SK-N-SH (cell line): Measurements from ENCODE around the gene TBXAS1. TPM values are rescaled to one million over a fixed set of nuclear protein-coding genes. Genes with fewer than 3 reads are reported as not detected.
"Not testable (repeated sequence)": the region's sequence is repeated elsewhere in the genome, so short reads cannot be mapped to it uniquely, and the experiment has no call there.

Experiments
- CTCF ChIA-PET: fragments of 300-600, 350-600 bp; formaldehyde crosslinking; extraction: SDS; loops from one replicate; lab custom pipeline; 2021; lab: Yijun Ruan, JAX
- POLR2A ChIA-PET: fragments of 350-600 bp; sonication (Branson Sonifier 250); formaldehyde crosslinking; extraction: SDS; loops from one replicate; lab custom pipeline; 2020; ENCODE audit warnings: antibody characterized with exemption, inconsistent platforms; lab: Yijun Ruan, JAX
- DNase-seq: peaks from one replicate; pipeline ENCODE4 v3.0.0; 2012
- H2AFZ ChIP-seq: fragments of 200-600 bp; sonication (generic); 2 replicates; pipeline ENCODE4 v1.8.1; 2016; ENCODE audit warnings: antibody characterized with exemption, mild to moderate bottlenecking, low read depth
- H3F3A ChIP-seq: fragments of 200-600 bp; sonication (generic); replicated peaks from 2 replicates; pipeline ENCODE3; 2016; ENCODE audit warnings: antibody characterized with exemption, mild to moderate bottlenecking; ENCODE audit not compliant: insufficient read depth
- H3K27ac ChIP-seq, 2 experiments: fragments of 200-500 bp in 1 of 2; fragments of 200-600 bp in 1 of 2; sonication (Bioruptor generic) in 1 of 2; sonication (generic), shearing (Covaris generic) in 1 of 2; 2 replicates each; pipeline versions ENCODE4 v1.5.1 to v1.6.1; 2014 to 2016; ENCODE audit warnings: low read depth in 2 of 2, inconsistent platforms in 1 of 2, low read length in 1 of 2, mild to moderate bottlenecking in 1 of 2, mixed read lengths in 1 of 2
- H3K27me3 ChIP-seq: fragments of 200-600 bp; sonication (generic), shearing (Covaris generic); 2 replicates; pipeline ENCODE4 v1.6.1; 2016; ENCODE audit warnings: mixed run types; ENCODE audit not compliant: insufficient read depth
- H3K36me3 ChIP-seq, 2 experiments: fragments of 200-500 bp in 1 of 2; fragments of 200-600 bp in 1 of 2; sonication (Bioruptor generic) in 1 of 2; sonication (generic) in 1 of 2; replicated peaks in 1 of 2; 2 replicates each; pipeline versions ENCODE3 to v1.5.1; 2014 to 2016; ENCODE audit warnings: low read length in 1 of 2, mild to moderate bottlenecking in 1 of 2; ENCODE audit not compliant: insufficient read depth in 2 of 2, control insufficient read depth in 1 of 2
- H3K4me1 ChIP-seq, 2 experiments: fragments of 200-500 bp in 1 of 2; fragments of 200-600 bp in 1 of 2; sonication (Bioruptor generic) in 1 of 2; sonication (generic), shearing (Covaris generic) in 1 of 2; 2 replicates each; pipeline versions ENCODE4 v1.5.1 to v1.6.1; 2014 to 2016; ENCODE audit warnings: low read depth in 1 of 2, low read length in 1 of 2, mixed run types in 1 of 2; ENCODE audit not compliant: insufficient read depth in 2 of 2, control insufficient read depth in 1 of 2
- H3K4me2 ChIP-seq: fragments of 200-600 bp; sonication (generic), shearing (Covaris generic); 2 replicates; pipeline ENCODE4 v1.6.1; 2017; ENCODE audit warnings: mixed run types
- H3K4me3 ChIP-seq, 2 experiments: fragments of 200-500 bp in 1 of 2; fragments of 200-600 bp in 1 of 2; sonication (Bioruptor generic) in 1 of 2; sonication (generic), shearing (Covaris generic) in 1 of 2; 2 replicates each; pipeline versions ENCODE4 v1.5.1 to v1.8.1; 2014 to 2016; ENCODE audit warnings: low read depth in 2 of 2, inconsistent platforms in 1 of 2, low read length in 1 of 2, mild to moderate bottlenecking in 1 of 2, mixed read lengths in 1 of 2, moderate library complexity in 1 of 2
- H3K79me2 ChIP-seq: fragments of 200-600 bp; sonication (generic); 2 replicates; pipeline ENCODE4 v1.8.1; 2017; ENCODE audit warnings: mild to moderate bottlenecking; ENCODE audit not compliant: insufficient read depth
- H3K9ac ChIP-seq: fragments of 200-600 bp; sonication (generic); 2 replicates; pipeline ENCODE4 v1.6.1; 2017; ENCODE audit warnings: mixed run types
- H3K9me2 ChIP-seq: fragments of 200-600 bp; sonication (generic); 2 replicates; pipeline ENCODE4 v1.6.1; 2017; ENCODE audit warnings: mixed run types
- H3K9me3 ChIP-seq: fragments of 200-600 bp; sonication (generic); 2 replicates; pipeline ENCODE4 v1.6.1; 2017; ENCODE audit warnings: mixed run types, mild to moderate bottlenecking, moderate library complexity
- H4K20me1 ChIP-seq: fragments of 200-600 bp; sonication (generic); 2 replicates; pipeline ENCODE4 v1.6.1; 2017; ENCODE audit warnings: mild to moderate bottlenecking, mixed run types; ENCODE audit not compliant: insufficient read depth
- CHD2 ChIP-seq: fragments of 150-350 bp; IDR thresholded peaks from 2 replicates; pipeline ENCODE4 v1.6.1; 2018; ENCODE audit warnings: low read length; ENCODE audit not compliant: partially characterized antibody
- EP300 ChIP-seq, 2 experiments: IDR thresholded peaks; 2 replicates each; pipeline versions ENCODE4 v1.4.0 to v1.6.1; 2012; ENCODE audit warnings: borderline replicate concordance in 1 of 2, low read depth in 1 of 2, low read length in 1 of 2
- FOSL2 ChIP-seq: IDR thresholded peaks from 2 replicates; pipeline ENCODE4 v1.4.0; 2012; ENCODE audit warnings: low read depth, mild to moderate bottlenecking, moderate library complexity, borderline replicate concordance
- FOXJ3 ChIP-seq: sonication (generic); formaldehyde crosslinking; IDR thresholded peaks from 2 replicates; pipeline ENCODE4 v1.5.1; 2020; ENCODE audit warnings: mild to moderate bottlenecking, missing genetic modification reagents
- FOXM1 ChIP-seq: IDR thresholded peaks from 2 replicates; pipeline ENCODE4 v1.4.0; 2012; ENCODE audit warnings: low read depth, mild to moderate bottlenecking
- GABPA ChIP-seq: IDR thresholded peaks from 2 replicates; pipeline ENCODE4 v1.4.0; 2012; ENCODE audit warnings: low read depth, mild to moderate bottlenecking
- JUND ChIP-seq: IDR thresholded peaks from 2 replicates; pipeline ENCODE4 v1.4.0; 2012
- MXI1 ChIP-seq: IDR thresholded peaks from 2 replicates; pipeline ENCODE4 v1.6.1; 2012; ENCODE audit warnings: mild to moderate bottlenecking, low read depth, low read length, improper control_type of control experiment
- RAD21 ChIP-seq: IDR thresholded peaks from 2 replicates; pipeline ENCODE4 v1.6.1; 2012; ENCODE audit warnings: mild to moderate bottlenecking, low read length
- WGBS: methylation state at CpG from one replicate; pipeline ENCODE4 v1.1.6; 2017; ENCODE audit warnings: low lambda C conversion rate; 5-methylcytosine and 5-hydroxymethylcytosine counted together
- polyA plus RNA-seq, 3 experiments: library from polyadenylated mRNA; depleted of rRNA; stranded (reverse); fragments of >200 nt; gene quantifications; 2 replicates each; pipeline ENCODE4 v1.2.3, GENCODE V29; 2012
- TF ChIP-seq, protein P1 (sequence below): fragments of 150-350 bp; IDR thresholded peaks from 2 replicates; pipeline ENCODE4 v1.6.1; 2017; ENCODE audit warnings: antibody characterized with exemption, low read length, low read depth, borderline replicate concordance
- TF ChIP-seq, protein P2 (sequence below): fragments of 150-350 bp; IDR thresholded peaks from 2 replicates; pipeline ENCODE4 v1.6.1; 2016; ENCODE audit warnings: mild to moderate bottlenecking, low read depth, low read length
- TF ChIP-seq, protein P3 (sequence below): IDR thresholded peaks from 2 replicates; pipeline ENCODE4 v1.4.0; 2012; ENCODE audit warnings: low read depth, borderline replicate concordance
- TF ChIP-seq, protein P4 (sequence below): fragments of 200-600 bp; sonication (generic); IDR thresholded peaks from 2 replicates; pipeline ENCODE4 v1.6.1; 2017; ENCODE audit warnings: antibody characterized with exemption, mild to moderate bottlenecking, moderate library complexity

Gene TBXAS1
- polyA plus RNA-seq, 1 of the 3 experiments (the other 2 are of a cell fraction), result 4.4 TPM

DNA sequence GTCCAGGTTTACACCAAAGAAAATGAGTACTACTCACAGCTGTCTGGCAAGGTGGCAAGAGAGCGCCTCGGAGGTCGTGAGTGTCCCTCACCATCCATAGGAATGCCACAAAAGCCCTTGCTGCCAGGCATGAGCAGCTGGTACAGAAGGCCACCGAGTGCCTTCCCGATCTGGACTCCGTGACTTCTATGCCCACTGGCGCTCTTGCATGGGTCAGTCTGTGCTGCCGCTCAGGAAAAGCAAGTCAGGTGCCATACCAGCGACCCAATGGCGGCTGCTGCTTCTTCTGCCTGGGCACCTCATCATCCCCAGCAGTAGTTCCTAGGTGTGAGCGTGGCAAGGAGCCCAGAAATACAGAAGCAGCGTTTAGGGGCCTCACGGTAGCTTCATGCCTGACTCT is 11.7 kb downstream of the TBXAS1 start:
- 75% methylated on average over 13 of the region's 13 CpGs for WGBS
- no peak for DNase-seq
- H3K4me1 ChIP-seq, result no peaks in the 10 kb centered on the region
- H3K4me2 ChIP-seq, result no peak overlapping the region
- H3K4me3 ChIP-seq, result no peak overlapping the region
- H2AFZ ChIP-seq, result no peak overlapping the region
- H3K9me2 ChIP-seq, result no peaks in the 10 kb centered on the region
- ChIA-PET CTCF (interaction anchor here (1.4 kb wide), 2 partner anchors 7 to 17 kb away, joined by 3 read pairs; no protein-coding TSS in a partner anchor), POLR2A (no interaction called here)
- no peak overlapping the region for H3K27ac ChIP-seq
- H3K36me3 ChIP-seq, result no peaks in the 10 kb centered on the region
- peaks cover 10% of the 10 kb centered on the region; the same call in 1 of the 2 replicates for H3K27me3 ChIP-seq
- no peaks in the 10 kb centered on the region for H3K9me3 ChIP-seq
- no peak for TF ChIP-seq CHD2
- no peak for TF ChIP-seq RAD21
- TF ChIP-seq EP300 (IDR thresholded peaks at IDR 0.05; ENCODE audit: borderline replicate concordance in 1 of 2, low read depth in 1 of 2, low read length in 1 of 2), result no peak
- no peak for TF ChIP-seq FOXJ3 (CRISPR knock-in tag)
- TF ChIP-seq, protein P1, sequence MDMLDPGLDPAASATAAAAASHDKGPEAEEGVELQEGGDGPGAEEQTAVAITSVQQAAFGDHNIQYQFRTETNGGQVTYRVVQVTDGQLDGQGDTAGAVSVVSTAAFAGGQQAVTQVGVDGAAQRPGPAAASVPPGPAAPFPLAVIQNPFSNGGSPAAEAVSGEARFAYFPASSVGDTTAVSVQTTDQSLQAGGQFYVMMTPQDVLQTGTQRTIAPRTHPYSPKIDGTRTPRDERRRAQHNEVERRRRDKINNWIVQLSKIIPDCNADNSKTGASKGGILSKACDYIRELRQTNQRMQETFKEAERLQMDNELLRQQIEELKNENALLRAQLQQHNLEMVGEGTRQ, result no peak
- no peak for TF ChIP-seq FOXM1
- H3K9ac ChIP-seq, result no peak overlapping the region
- H3K79me2 ChIP-seq, result no peaks in the 10 kb centered on the region
- H4K20me1 ChIP-seq, result no peaks in the 10 kb centered on the region
- H3F3A ChIP-seq, result no peaks in the 10 kb centered on the region

DNA sequence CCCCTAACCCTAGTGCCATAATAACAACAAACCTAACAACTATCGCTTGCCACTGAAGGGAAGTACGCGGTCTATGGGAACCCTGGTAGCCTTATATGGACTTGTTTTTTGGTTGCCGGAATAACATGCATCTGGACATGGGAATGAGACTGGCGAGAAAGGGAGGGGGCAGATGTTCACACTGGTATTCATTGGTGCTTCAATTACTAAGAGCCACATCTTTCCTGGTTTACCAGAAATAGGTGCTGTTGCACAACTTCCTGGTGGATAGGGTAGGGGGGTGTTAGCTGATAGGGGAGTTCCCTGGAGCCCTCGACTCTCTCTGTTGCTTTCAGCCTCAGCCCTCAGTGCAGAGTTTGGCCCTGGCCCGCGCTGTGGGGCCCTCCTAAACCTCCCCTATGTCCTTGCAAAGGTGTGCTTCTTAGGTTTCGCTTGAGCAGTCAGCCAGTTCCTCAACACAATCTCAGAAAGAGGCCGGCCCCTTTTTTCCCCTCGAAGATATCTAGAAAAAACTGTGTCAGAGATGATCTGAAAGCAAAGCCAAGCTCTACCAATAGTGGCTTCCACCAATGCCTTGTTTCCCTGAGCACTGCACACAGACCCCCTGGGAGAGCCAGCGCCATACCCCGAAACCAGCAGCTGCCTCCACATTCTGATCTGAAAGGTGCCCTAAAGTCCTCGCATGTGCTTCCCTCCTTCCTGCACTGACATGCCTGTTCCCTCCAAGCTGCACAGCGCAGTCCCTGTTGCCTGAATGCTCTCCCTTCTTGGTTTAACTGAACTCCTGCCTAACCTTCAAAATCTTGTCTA is 13.5 kb downstream of the TBXAS1 start:
- TF ChIP-seq FOXM1, result no peak
- no peak for TF ChIP-seq GABPA
- TF ChIP-seq MXI1, result no peak
- TF ChIP-seq, protein P2, sequence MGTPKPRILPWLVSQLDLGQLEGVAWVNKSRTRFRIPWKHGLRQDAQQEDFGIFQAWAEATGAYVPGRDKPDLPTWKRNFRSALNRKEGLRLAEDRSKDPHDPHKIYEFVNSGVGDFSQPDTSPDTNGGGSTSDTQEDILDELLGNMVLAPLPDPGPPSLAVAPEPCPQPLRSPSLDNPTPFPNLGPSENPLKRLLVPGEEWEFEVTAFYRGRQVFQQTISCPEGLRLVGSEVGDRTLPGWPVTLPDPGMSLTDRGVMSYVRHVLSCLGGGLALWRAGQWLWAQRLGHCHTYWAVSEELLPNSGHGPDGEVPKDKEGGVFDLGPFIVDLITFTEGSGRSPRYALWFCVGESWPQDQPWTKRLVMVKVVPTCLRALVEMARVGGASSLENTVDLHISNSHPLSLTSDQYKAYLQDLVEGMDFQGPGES, result no peak
- TF ChIP-seq, protein P3, sequence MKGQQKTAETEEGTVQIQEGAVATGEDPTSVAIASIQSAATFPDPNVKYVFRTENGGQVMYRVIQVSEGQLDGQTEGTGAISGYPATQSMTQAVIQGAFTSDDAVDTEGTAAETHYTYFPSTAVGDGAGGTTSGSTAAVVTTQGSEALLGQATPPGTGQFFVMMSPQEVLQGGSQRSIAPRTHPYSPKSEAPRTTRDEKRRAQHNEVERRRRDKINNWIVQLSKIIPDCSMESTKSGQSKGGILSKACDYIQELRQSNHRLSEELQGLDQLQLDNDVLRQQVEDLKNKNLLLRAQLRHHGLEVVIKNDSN, result no peak
- TF ChIP-seq, protein P4, sequence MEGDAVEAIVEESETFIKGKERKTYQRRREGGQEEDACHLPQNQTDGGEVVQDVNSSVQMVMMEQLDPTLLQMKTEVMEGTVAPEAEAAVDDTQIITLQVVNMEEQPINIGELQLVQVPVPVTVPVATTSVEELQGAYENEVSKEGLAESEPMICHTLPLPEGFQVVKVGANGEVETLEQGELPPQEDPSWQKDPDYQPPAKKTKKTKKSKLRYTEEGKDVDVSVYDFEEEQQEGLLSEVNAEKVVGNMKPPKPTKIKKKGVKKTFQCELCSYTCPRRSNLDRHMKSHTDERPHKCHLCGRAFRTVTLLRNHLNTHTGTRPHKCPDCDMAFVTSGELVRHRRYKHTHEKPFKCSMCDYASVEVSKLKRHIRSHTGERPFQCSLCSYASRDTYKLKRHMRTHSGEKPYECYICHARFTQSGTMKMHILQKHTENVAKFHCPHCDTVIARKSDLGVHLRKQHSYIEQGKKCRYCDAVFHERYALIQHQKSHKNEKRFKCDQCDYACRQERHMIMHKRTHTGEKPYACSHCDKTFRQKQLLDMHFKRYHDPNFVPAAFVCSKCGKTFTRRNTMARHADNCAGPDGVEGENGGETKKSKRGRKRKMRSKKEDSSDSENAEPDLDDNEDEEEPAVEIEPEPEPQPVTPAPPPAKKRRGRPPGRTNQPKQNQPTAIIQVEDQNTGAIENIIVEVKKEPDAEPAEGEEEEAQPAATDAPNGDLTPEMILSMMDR, result no peak
- TF ChIP-seq FOSL2, result no peak
- TF ChIP-seq JUND, result no peak
- TF ChIP-seq, all 33 proteins: peak for 0
- CTCF ChIA-PET, result no interaction called here
- peaks cover 10% of the 10 kb centered on the region; the same call in 1 of the 2 replicates for H3K27me3 ChIP-seq
- no peaks in the 10 kb centered on the region for H3K9me2 ChIP-seq
- POLR2A ChIA-PET, result no interaction called here
- no peak overlapping the region for H3K4me3 ChIP-seq
- no peak overlapping the region for H2AFZ ChIP-seq
- no peak for DNase-seq
- 74% methylated on average over 15 of the region's 15 CpGs for WGBS
- no peak overlapping the region for H3K4me2 ChIP-seq
- H3K4me1 ChIP-seq, result no peaks in the 10 kb centered on the region
- no peaks in the 10 kb centered on the region for H3K9me3 ChIP-seq
- H4K20me1 ChIP-seq, result no peaks in the 10 kb centered on the region
- H3K79me2 ChIP-seq, result no peaks in the 10 kb centered on the region
- H3K36me3 ChIP-seq, result no peaks in the 10 kb centered on the region
- H3F3A ChIP-seq, result no peaks in the 10 kb centered on the region
- H3K27ac ChIP-seq, result no peak overlapping the region
- H3K9ac ChIP-seq, result no peak overlapping the region

DNA sequence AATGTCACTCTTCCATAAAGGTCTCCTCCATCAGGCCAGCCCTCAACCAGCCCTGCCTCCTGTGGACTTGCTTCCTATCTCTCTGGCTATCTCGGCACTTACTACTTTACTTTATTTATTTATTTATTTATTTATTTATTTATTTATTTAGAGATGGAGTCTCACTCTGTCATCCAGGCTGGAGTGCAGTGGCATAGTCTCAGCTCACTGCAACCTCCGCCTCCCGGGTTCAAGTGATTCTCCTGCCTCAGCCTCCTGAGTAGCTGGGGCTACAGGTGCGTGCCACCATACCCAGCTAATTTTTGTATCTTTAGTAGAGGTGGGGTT is 14.1 kb downstream of the TBXAS1 start:
- CTCF ChIA-PET, result interaction anchor here (0.6 kb wide), 1 partner anchor 1488 kb away, joined by 4 read pairs; no protein-coding TSS in a partner anchor
- H3K79me2 ChIP-seq, DNase-seq, POLR2A ChIA-PET, H3F3A ChIP-seq, H3K9me2 ChIP-seq, H3K27ac ChIP-seq, H2AFZ ChIP-seq, H3K9ac ChIP-seq, H3K4me1 ChIP-seq, H4K20me1 ChIP-seq, H3K9me3 ChIP-seq, H3K36me3 ChIP-seq, H3K4me3 ChIP-seq, H3K4me2 ChIP-seq: not testable (repeated sequence)
- H3K27me3 ChIP-seq, result peaks cover 10% of the 10 kb centered on the region; the same call in 1 of the 2 replicates
- 79% methylated on average over 4 of the region's 4 CpGs for WGBS
